Ascending aorta (tissue), 2 donors: ENCODE results near the gene ZNF277. TPM values are rescaled to one million over a fixed set of nuclear protein-coding genes. Genes with fewer than 3 reads are reported as not detected.

ENCODE experiments used
- DNase-seq, 2 donors: peaks; one replicate each; pipeline ENCODE4 v3.0.0-alpha.2; 2019; ENCODE audit warnings: low spot score in 2 of 2
- H3K27ac ChIP-seq, 2 donors: fragments of 200-600 bp; sonication (generic); one replicate each; pipeline ENCODE4 v1.5.1; 2016 to 2017; ENCODE audit warnings: mild to moderate bottlenecking in 1 of 2
- H3K27me3 ChIP-seq: fragments of 200-600 bp; sonication (generic); one replicate; pipeline ENCODE4 v1.5.1; 2017
- H3K36me3 ChIP-seq, 2 donors: fragments of 200-600 bp; sonication (generic); one replicate each; pipeline ENCODE4 v1.5.1; 2016
- H3K4me1 ChIP-seq, 2 donors: fragments of 200-600 bp; sonication (generic); one replicate each; pipeline ENCODE4 v1.5.1; 2016 to 2017; ENCODE audit warnings: mild to moderate bottlenecking in 1 of 2
- H3K4me3 ChIP-seq, 2 donors: fragments of 200-600 bp; sonication (generic); one replicate each; pipeline ENCODE4 v1.5.1; 2016 to 2017; ENCODE audit warnings: mild to moderate bottlenecking in 1 of 2
- H3K9me3 ChIP-seq, 2 donors: fragments of 200-600 bp; sonication (generic); one replicate each; pipeline ENCODE4 v1.5.1; 2016
- CTCF ChIP-seq, 3 experiments: fragments of 200-600 bp in 2 of 3; fragments of 450-650 bp in 1 of 3; sonication (generic) in 2 of 3; IDR thresholded peaks; one replicate each; pipeline ENCODE4 v1.5.1; 2016 to 2019; ENCODE audit warnings: antibody characterized with exemption in 3 of 3, mild to moderate bottlenecking in 1 of 3, moderate library complexity in 1 of 3
- intact Hi-C: fragments of 100-400 bp; cut with DNase I; formaldehyde crosslinking; loops from one replicate; pipeline ENCODE4 v1.15.1; 2023
- total RNA-seq: library from RNA; depleted of rRNA; stranded (reverse); fragments of >200 nt; gene quantifications from one replicate; pipeline ENCODE4 v1.1.0, GENCODE V29; 2016

ZNF277 gene
- total RNA-seq, 1 donor from 2014 or later: 0.43 TPM

GRCh38 chr7:112185005-112185834 lies 21.3 kb upstream of the ZNF277 start:
- H3K36me3 ChIP-seq: no peaks in the 10 kb centered on the region
- intact Hi-C loops: no loop called here

GRCh38 chr7:112186300-112186699 lies 20.2 kb upstream of the ZNF277 start:
- Histone ChIP-seq H3K9me3 (no peaks in the 10 kb centered on the region), H3K27me3 (no peaks in the 10 kb centered on the region), H3K27ac (no peak overlapping the region), H3K4me1 (peaks cover 0 to 7% of the 10 kb centered on the region in 2 donors), H3K4me3 (no peak overlapping the region), H3K36me3 (no peaks in the 10 kb centered on the region)
- TF ChIP-seq CTCF (IDR thresholded peaks at IDR 0.05): no peak
- DNase-seq: no peak
- intact Hi-C loops: no loop called here

More at GRCh38 chr7:112185005-112185834, 21.3 kb upstream of the ZNF277 start:
- no peak overlapping the region for H3K27ac ChIP-seq
- no peaks in the 10 kb centered on the region for H3K9me3 ChIP-seq
- no peak overlapping the region for H3K4me3 ChIP-seq
- H3K4me1 ChIP-seq: peaks cover 0 to 11% of the 10 kb centered on the region in 2 donors
- H3K27me3 ChIP-seq: no peaks in the 10 kb centered on the region
- no peak for DNase-seq
- TF ChIP-seq CTCF (IDR thresholded peaks at IDR 0.05): no peak

GRCh38 chr7:112188257-112188656 lies 18.2 kb upstream of the ZNF277 start:
- no peak for TF ChIP-seq CTCF (IDR thresholded peaks at IDR 0.05)
- Histone ChIP-seq H3K4me3 (no peak overlapping the region), H3K4me1 (peaks cover 0 to 10% of the 10 kb centered on the region in 2 donors), H3K9me3 (no peaks in the 10 kb centered on the region), H3K27me3 (no peaks in the 10 kb centered on the region), H3K36me3 (no peaks in the 10 kb centered on the region), H3K27ac (no peak overlapping the region)
- DNase-seq: no peak
- intact Hi-C loops: no loop called here

- DNase-seq: no peak
- no peak for TF ChIP-seq CTCF (IDR thresholded peaks at IDR 0.05)
- H3K4me1 ChIP-seq: peaks cover 0 to 10% of the 10 kb centered on the region in 2 donors
- no peaks in the 10 kb centered on the region for H3K9me3 ChIP-seq
- H3K36me3 ChIP-seq: no peaks in the 10 kb centered on the region
- H3K27ac ChIP-seq: no peak overlapping the region
- no peaks in the 10 kb centered on the region for H3K27me3 ChIP-seq
- intact Hi-C loops: no loop called here
- no peak overlapping the region for H3K4me3 ChIP-seq
Observed at GRCh38 chr7:112189691-112190090, 16.8 kb upstream of the ZNF277 start.

GRCh38 chr7:112190120-112190519 lies 16.4 kb upstream of the ZNF277 start:
- peaks cover 0 to 10% of the 10 kb centered on the region in 2 donors for H3K4me1 ChIP-seq
- DNase-seq: no peak
- H3K27ac ChIP-seq: no peak overlapping the region
- no peaks in the 10 kb centered on the region for H3K36me3 ChIP-seq
- H3K27me3 ChIP-seq: no peaks in the 10 kb centered on the region
- no peak for TF ChIP-seq CTCF (IDR thresholded peaks at IDR 0.05)
- no peaks in the 10 kb centered on the region for H3K9me3 ChIP-seq
- intact Hi-C loops: no loop called here
- H3K4me3 ChIP-seq: no peak overlapping the region
